ENCODE results near the gene GLP1R.

DNA sequence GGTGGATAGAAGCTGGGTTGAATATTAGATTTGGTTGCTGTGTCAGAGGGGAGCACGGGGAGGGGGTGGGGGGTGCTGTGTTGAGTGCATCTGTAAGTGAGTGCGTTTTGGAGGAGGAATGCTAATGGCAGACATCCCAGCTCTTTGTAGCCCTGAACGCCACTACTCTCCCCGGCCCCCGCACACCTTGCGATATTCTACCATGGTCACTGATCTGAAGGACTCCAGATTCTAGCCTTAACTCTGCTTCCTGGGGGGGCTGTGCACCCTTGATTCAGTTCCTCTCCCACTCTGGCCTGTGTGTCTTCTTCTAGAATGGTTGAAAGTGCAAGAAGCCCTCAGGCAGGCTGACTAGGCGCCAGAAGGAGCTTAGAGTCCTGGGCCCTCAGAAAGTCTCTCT lies 7.1 kb downstream of the GLP1R start:
- TF ChIP-seq, protein P1, sequence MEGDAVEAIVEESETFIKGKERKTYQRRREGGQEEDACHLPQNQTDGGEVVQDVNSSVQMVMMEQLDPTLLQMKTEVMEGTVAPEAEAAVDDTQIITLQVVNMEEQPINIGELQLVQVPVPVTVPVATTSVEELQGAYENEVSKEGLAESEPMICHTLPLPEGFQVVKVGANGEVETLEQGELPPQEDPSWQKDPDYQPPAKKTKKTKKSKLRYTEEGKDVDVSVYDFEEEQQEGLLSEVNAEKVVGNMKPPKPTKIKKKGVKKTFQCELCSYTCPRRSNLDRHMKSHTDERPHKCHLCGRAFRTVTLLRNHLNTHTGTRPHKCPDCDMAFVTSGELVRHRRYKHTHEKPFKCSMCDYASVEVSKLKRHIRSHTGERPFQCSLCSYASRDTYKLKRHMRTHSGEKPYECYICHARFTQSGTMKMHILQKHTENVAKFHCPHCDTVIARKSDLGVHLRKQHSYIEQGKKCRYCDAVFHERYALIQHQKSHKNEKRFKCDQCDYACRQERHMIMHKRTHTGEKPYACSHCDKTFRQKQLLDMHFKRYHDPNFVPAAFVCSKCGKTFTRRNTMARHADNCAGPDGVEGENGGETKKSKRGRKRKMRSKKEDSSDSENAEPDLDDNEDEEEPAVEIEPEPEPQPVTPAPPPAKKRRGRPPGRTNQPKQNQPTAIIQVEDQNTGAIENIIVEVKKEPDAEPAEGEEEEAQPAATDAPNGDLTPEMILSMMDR (IDR thresholded peaks at IDR 0.05; ENCODE audit: borderline replicate concordance, extremely low read depth, low read length, poor library complexity, severe bottlenecking): no peak
- TF ChIP-seq EZH2 (IDR thresholded peaks at IDR 0.05; ENCODE audit: borderline replicate concordance, low read depth, low read length, severe bottlenecking): no peak

Data from DND-41 (cell line).